RKO (cell line): ENCODE measurements around the gene TRIM63.

Experiments used
- DNase-seq: peaks from one replicate; pipeline ENCODE4 v3.0.0-alpha.2; 2016; ENCODE audit warnings: low spot score

Gene TRIM63

GRCh38 chr1:26015358-26015757 lies 52.1 kb downstream of the TRIM63 start:
- no peak for DNase-seq

GRCh38 chr1:26014179-26014578 lies 53.3 kb downstream of the TRIM63 start:
- no peak for DNase-seq

DNA sequence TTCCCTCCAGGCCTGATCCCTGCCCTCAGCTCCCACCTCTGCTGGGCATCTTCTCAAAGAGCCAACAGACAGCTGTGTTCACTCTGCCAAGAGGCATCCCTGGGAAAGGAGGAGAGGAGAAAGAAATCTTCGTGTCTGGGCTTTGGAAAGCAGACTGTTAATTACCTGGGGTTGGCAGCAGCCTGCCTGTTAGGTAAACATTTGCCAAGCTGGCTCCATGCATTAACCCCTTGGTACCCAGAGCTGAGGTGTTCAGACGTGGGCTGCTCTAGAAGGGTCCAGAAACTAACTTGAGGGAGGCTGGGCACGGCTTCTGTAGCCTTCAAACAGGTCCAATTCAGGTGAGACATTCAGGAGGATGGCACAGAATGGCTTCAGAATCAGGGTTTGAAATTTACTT lies 54.6 kb downstream of the TRIM63 start:
- no peak for DNase-seq

DNA sequence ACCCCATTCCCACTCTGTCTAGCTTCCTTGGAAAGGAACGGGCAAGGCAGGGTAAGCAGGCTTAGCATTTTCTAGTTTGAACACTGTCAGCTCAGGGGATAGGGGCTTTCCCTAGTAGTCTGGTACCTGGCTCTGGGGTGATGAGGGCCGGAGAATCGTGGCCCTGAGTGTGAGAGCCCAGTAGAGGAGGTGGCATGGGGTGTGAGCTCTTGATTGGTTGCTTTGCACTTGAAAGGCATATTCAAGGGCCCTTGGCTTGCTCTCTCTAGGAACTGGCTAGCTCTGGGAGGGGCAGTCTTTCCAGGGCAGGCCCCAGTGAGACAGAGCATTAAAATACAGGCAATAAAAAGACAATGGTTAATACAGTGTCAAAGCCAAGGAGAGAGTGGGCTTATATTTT lies 56.6 kb downstream of the TRIM63 start:
- no peak for DNase-seq

DNA sequence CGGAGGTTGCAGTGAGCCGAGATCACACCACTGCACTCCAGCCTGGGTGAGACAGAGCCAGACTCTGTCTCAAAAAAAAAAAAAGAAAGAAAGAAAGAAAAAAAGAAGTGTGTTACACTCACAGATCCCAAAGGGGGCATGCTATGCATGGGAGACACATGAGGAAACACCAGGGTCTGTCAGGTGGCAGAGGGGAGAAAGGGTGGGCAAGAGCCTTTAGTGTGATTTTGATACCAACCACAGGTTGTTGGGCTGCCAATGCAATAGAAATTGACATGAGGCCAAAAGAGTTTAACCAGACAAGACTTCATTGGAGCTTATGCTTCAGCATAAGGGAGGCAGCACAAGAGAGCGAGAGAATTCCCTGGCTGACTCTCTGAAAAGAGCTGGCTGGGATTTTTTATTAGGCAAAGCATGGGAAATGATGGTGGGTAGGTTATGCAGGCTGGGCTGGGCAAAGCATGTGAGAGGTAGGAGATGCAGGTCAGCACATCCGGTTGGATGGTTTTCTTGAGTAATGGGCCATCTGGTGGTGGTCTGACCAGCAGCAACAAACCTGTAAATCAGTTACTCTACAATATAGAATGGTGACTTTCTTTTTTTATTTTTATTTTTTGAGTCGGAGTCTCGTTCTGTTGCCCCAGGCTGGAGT lies 57.5 kb downstream of the TRIM63 start:
- DNase-seq: peak; percentile 38

DNA sequence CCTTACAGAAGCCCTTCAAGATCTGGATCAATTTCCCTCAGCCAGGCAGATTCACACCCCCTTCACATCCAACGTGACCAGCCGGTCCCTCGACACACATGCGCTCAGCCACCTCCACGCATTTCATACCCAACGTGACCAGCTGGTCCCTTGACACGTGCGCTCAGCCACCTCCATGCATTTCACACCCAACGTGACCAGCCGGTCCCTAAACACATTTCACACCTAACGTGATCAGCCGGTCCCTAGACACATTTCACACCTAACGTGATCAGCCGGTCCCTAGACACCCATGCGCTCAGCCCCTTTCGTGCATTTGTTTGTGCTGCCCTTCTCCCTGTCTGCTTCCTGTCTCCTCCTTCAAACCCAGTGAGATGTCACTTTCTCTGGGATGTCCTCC lies 60.7 kb downstream of the TRIM63 start:
- DNase-seq: no peak

GRCh38 chr1:26005434-26006105 lies 61.9 kb downstream of the TRIM63 start:
- DNase-seq: no peak

- DNase-seq: no peak
Measured at GRCh38 chr1:26003756-26004155, 63.7 kb downstream of the TRIM63 start.

DNA sequence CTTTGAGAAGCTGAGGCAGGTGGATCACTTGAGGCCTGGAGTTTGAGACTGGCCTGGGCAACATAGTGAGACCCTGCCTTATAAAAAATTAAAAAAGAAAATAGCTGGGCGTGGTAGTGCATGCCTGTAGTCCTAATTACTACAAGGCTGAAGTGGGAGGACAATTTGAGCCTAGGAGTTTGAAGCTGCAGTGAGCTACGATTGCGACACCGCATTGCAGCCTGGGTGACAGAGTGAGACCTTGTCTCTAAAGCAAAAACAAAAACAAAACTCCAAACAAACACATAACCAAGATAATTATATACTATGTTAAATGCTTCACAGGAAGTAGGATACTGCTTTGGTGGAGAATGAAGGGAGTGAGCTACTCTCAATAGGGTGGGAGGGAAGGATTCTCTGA lies 64.2 kb downstream of the TRIM63 start:
- DNase-seq: no peak
